H9 (cell line): ENCODE data around the gene S1PR5. TPM values are rescaled to one million over a fixed set of nuclear protein-coding genes. Genes with fewer than 3 reads are reported as not detected.

ENCODE experiments used
- DNase-seq: peaks from one replicate; pipeline ENCODE4 v3.0.0-alpha.2; 2017
- H2AFZ ChIP-seq: one replicate; pipeline ENCODE4 v1.6.1; 2013; ENCODE audit warnings: mild to moderate bottlenecking, low read length, control low read depth, moderate library complexity
- H2AK5ac ChIP-seq: 2 replicates; pipeline ENCODE4 v1.6.1; 2013; ENCODE audit warnings: low read length, control low read depth, mixed read lengths; ENCODE audit not compliant: insufficient read length
- H2BK120ac ChIP-seq: one replicate; pipeline ENCODE4 v1.6.1; 2013; ENCODE audit warnings: low read depth, mild to moderate bottlenecking, low read length, control low read depth, inconsistent platforms; ENCODE audit not compliant: poor library complexity, severe bottlenecking
- H2BK12ac ChIP-seq: 2 replicates; pipeline ENCODE4 v1.6.1; 2013; ENCODE audit warnings: low read length, control low read depth, mixed read lengths, low read depth; ENCODE audit not compliant: insufficient read length
- H2BK15ac ChIP-seq: 2 replicates; pipeline ENCODE4 v1.6.1; 2013; ENCODE audit warnings: low read depth, low read length, control low read depth
- H2BK20ac ChIP-seq: one replicate; pipeline ENCODE4 v1.6.1; 2013; ENCODE audit warnings: low read depth, mild to moderate bottlenecking, low read length, control low read depth, inconsistent platforms; ENCODE audit not compliant: poor library complexity, severe bottlenecking
- H2BK5ac ChIP-seq: 2 replicates; pipeline ENCODE4 v1.6.1; 2013; ENCODE audit warnings: low read length, control low read depth, mixed read lengths; ENCODE audit not compliant: insufficient read length
- H3K14ac ChIP-seq: 2 replicates; pipeline ENCODE4 v1.6.1; 2013; ENCODE audit warnings: low read length, control low read depth; ENCODE audit not compliant: insufficient read depth
- H3K18ac ChIP-seq: 2 replicates; pipeline ENCODE4 v1.6.1; 2013; ENCODE audit warnings: low read depth, mild to moderate bottlenecking, mixed read lengths, low read length, control low read depth; ENCODE audit not compliant: insufficient read length
- H3K23ac ChIP-seq: 2 replicates; pipeline ENCODE4 v1.6.1; 2013; ENCODE audit warnings: low read length, control low read depth, mixed read lengths, low read depth; ENCODE audit not compliant: insufficient read length
- H3K23me2 ChIP-seq: 2 replicates; pipeline ENCODE4 v1.6.1; 2013; ENCODE audit warnings: low read depth, mild to moderate bottlenecking, mixed read lengths, low read length, control low read depth; ENCODE audit not compliant: insufficient read length, poor library complexity, severe bottlenecking
- H3K27ac ChIP-seq: 2 replicates; pipeline ENCODE4 v1.5.1; 2013; ENCODE audit warnings: low read length, control low read depth, mixed read lengths, low read depth; ENCODE audit not compliant: insufficient read length
- H3K27me3 ChIP-seq: 2 replicates; pipeline ENCODE4 v1.6.1; 2013; ENCODE audit warnings: low read length, control low read depth, inconsistent platforms; ENCODE audit not compliant: insufficient read depth
- H3K4ac ChIP-seq: 2 replicates; pipeline ENCODE4 v1.6.1; 2013; ENCODE audit warnings: low read depth, mild to moderate bottlenecking, control low read depth, inconsistent platforms, low read length, moderate library complexity
- H3K4me1 ChIP-seq: 2 replicates; pipeline ENCODE4 v1.6.1; 2013; ENCODE audit warnings: low read length, control low read depth, inconsistent platforms; ENCODE audit not compliant: insufficient read depth
- H3K4me2 ChIP-seq: 2 replicates; pipeline ENCODE4 v1.6.1; 2013; ENCODE audit warnings: low read length, control low read depth, mixed read lengths; ENCODE audit not compliant: insufficient read length, insufficient read depth
- H3K56ac ChIP-seq: 2 replicates; pipeline ENCODE4 v1.6.1; 2013; ENCODE audit warnings: low read depth, mild to moderate bottlenecking, mixed read lengths, low read length, control low read depth; ENCODE audit not compliant: insufficient read length
- H3K79me1 ChIP-seq: 2 replicates; pipeline ENCODE4 v1.6.1; 2013; ENCODE audit warnings: low read depth, mild to moderate bottlenecking, moderate library complexity, low read length, control low read depth, inconsistent platforms; ENCODE audit not compliant: insufficient read depth, poor library complexity, severe bottlenecking
- H3K79me2 ChIP-seq: 2 replicates; pipeline ENCODE4 v1.6.1; 2013; ENCODE audit warnings: low read length, control low read depth, inconsistent platforms; ENCODE audit not compliant: insufficient read depth
- H3K9ac ChIP-seq: 2 replicates; pipeline ENCODE4 v1.6.1; 2013; ENCODE audit warnings: low read length, control low read depth, mixed read lengths; ENCODE audit not compliant: insufficient read length; ENCODE audit errors: extremely low read depth
- H3K9me3 ChIP-seq: one replicate; pipeline ENCODE4 v1.6.1; 2013; ENCODE audit warnings: low read depth, low read length, inconsistent platforms; ENCODE audit not compliant: control insufficient read depth
- H3T11ph ChIP-seq: one replicate; pipeline ENCODE4 v1.6.1; 2013; ENCODE audit warnings: mild to moderate bottlenecking, low read length, control low read depth, inconsistent platforms
- H4K20me1 ChIP-seq: one replicate; pipeline ENCODE4 v1.6.1; 2013; ENCODE audit not compliant: control insufficient read depth, insufficient read length, insufficient read depth
- H4K5ac ChIP-seq: 2 replicates; pipeline ENCODE4 v1.6.1; 2013; ENCODE audit warnings: low read depth, mild to moderate bottlenecking, mixed read lengths, low read length, control low read depth; ENCODE audit not compliant: insufficient read length
- H4K8ac ChIP-seq: replicated peaks from 2 replicates; pipeline ENCODE4 v1.6.1; 2013; ENCODE audit warnings: low read length, control low read depth, mixed read lengths, low read depth; ENCODE audit not compliant: insufficient read length
- H4K91ac ChIP-seq: 2 replicates; pipeline ENCODE4 v1.6.1; 2013; ENCODE audit warnings: low read depth, mild to moderate bottlenecking, moderate library complexity, mixed read lengths, low read length, control low read depth; ENCODE audit not compliant: insufficient read length
- H3K27ac Mint-ChIP-seq, 3 experiments: 2 replicates in 2 of 3; 3 replicates in 1 of 3; pipeline ENCODE4 v1.8.0; 2020 to 2021; ENCODE audit warnings: mixed read lengths in 3 of 3, mild to moderate bottlenecking in 1 of 3, moderate library complexity in 1 of 3
- H3K27me3 Mint-ChIP-seq: 2 replicates; pipeline ENCODE4 v1.8.0; 2021; ENCODE audit warnings: low read depth, mild to moderate bottlenecking, moderate library complexity, mixed read lengths
- H3K36me3 Mint-ChIP-seq, 3 experiments: 2 replicates in 2 of 3; 3 replicates in 1 of 3; pipeline ENCODE4 v1.8.0; 2020 to 2021; ENCODE audit warnings: low read depth in 3 of 3, mixed read lengths in 3 of 3; ENCODE audit not compliant: insufficient read depth in 1 of 3
- H3K4me1 Mint-ChIP-seq, 2 experiments: 2 replicates each; pipeline ENCODE4 v1.8.0; 2020; ENCODE audit warnings: mixed read lengths in 2 of 2
- H3K4me3 Mint-ChIP-seq, 2 experiments: 2 replicates in 1 of 2; 3 replicates in 1 of 2; pipeline ENCODE4 v1.8.0; 2020 to 2021; ENCODE audit warnings: mild to moderate bottlenecking in 2 of 2, mixed read lengths in 2 of 2, moderate library complexity in 1 of 2
- H3K9me3 Mint-ChIP-seq, 2 experiments: 2 replicates in 1 of 2; 3 replicates in 1 of 2; pipeline ENCODE4 v1.8.0; 2020; ENCODE audit warnings: mild to moderate bottlenecking in 2 of 2, mixed read lengths in 2 of 2, moderate library complexity in 1 of 2
- CTCF ChIP-seq: fragments of 200-600 bp; sonication (generic); conservative IDR thresholded peaks from 3 replicates; pipeline ENCODE4 v1.8.0; 2021; ENCODE audit warnings: antibody characterized with exemption, mild to moderate bottlenecking
- WGBS: extraction: QIAGEN DNeasy Blood & Tissue Kit; methylation state at CpG from one replicate; pipeline ENCODE4 v1.1.7; 2013; ENCODE audit warnings: missing lambda C conversion rate, low lambda C conversion rate, mixed read lengths; ENCODE audit not compliant: insufficient read length; ENCODE audit errors: extremely low coverage; 5-methylcytosine and 5-hydroxymethylcytosine counted together
- long read RNA-seq: library from polyadenylated mRNA; unstranded; transcript quantifications from one replicate; pipeline ENCODE4 v2.0.0, GENCODE V29; 2020
- total RNA-seq: library from RNA; stranded (reverse); gene quantifications from 2 replicates; pipeline ENCODE4 v1.2.1, GENCODE V29; 2021

Gene S1PR5, protein sequence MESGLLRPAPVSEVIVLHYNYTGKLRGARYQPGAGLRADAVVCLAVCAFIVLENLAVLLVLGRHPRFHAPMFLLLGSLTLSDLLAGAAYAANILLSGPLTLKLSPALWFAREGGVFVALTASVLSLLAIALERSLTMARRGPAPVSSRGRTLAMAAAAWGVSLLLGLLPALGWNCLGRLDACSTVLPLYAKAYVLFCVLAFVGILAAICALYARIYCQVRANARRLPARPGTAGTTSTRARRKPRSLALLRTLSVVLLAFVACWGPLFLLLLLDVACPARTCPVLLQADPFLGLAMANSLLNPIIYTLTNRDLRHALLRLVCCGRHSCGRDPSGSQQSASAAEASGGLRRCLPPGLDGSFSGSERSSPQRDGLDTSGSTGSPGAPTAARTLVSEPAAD
- 7.1 and 8.1 TPM in 2 replicates for total RNA-seq
- long read RNA-seq, transcript S1PR5-201 (2 exons, 2,341 nt): minor isoform, 19 of 76 reads
- long read RNA-seq, transcript S1PR5-202 (2 exons, 2,191 nt): major isoform, 46 of 76 reads
- long read RNA-seq, partial matches to known transcripts: 10 of 76 reads
- long read RNA-seq, other reads (novel, unspliced or antisense): 1 of 76 reads

DNA sequence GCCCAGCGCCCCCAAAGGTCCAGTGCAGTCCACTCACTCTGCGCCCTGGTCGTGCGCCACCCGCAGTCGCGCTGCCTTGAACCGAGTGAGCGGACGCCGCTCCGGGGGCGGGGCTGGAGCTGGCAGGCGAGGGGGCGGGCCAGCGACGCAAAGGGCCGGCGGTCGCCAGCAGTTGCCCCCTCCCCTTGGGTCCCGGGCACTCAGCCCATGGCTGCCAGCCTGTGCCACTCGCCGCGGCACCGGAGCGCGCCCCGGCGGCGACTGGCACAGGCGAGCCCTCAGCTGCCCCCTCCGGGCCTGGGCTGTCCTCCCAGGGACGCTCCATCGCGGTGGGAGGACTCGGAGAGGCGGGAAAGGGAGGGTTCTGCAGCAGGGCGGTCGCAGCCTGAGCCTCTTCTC is at the start of gene S1PR5:
S1PR5 (minus strand) TSS at position 87 of the 399 bp plus-strand sequence. CDS start 2,436 bp downstream, outside the sequence.
- no peak within 1 kb of the TSS for H3T11ph ChIP-seq
- H3K9me3 Mint-ChIP-seq: no peaks in the 10 kb centered on the region; a peak in 1 of 5 replicates
- H3K27ac Mint-ChIP-seq: peak within 1 kb of the TSS in 1 of 3 experiments; percentile 86; a peak in 2 of 7 replicates
- H3K27me3 Mint-ChIP-seq: peaks cover 20% of the 10 kb centered on the region
- H3K4ac ChIP-seq: no peak within 1 kb of the TSS
- TF ChIP-seq CTCF: no peak
- no peak within 1 kb of the TSS for H3K56ac ChIP-seq
- no peak within 1 kb of the TSS; the same call in 1 of the 2 replicates for H3K14ac ChIP-seq
- no peak within 1 kb of the TSS for H3K27ac ChIP-seq
- no peaks in the 10 kb centered on the region; the same call in 1 of the 2 replicates for H3K4me1 ChIP-seq
- H4K20me1 ChIP-seq: no peaks in the 10 kb centered on the region
- no peaks in the 10 kb centered on the region for H3K79me2 ChIP-seq
- peaks cover 19% of the 10 kb centered on the region for H3K23me2 ChIP-seq
- H3K9me3 ChIP-seq: no peaks in the 10 kb centered on the region
- H4K5ac ChIP-seq: no peak within 1 kb of the TSS
- no peak within 1 kb of the TSS for H2BK20ac ChIP-seq
- peak within 1 kb of the TSS; percentile 79 for H3K4me2 ChIP-seq
- DNase-seq: peak; percentile 75
- no peak within 1 kb of the TSS for H2BK12ac ChIP-seq
- H2AK5ac ChIP-seq: no peak within 1 kb of the TSS
- no peaks in the 10 kb centered on the region for H3K79me1 ChIP-seq
- H3K27me3 ChIP-seq: peaks cover 7% of the 10 kb centered on the region; the same call in 1 of the 2 replicates
- H3K9ac ChIP-seq: no peak within 1 kb of the TSS
- no peak within 1 kb of the TSS for H2BK5ac ChIP-seq
- H4K8ac ChIP-seq: no peak within 1 kb of the TSS
- H3K36me3 Mint-ChIP-seq: peaks cover 7 to 10% (median 8%) of the 10 kb centered on the region in 3 experiments; a peak in 6 of 7 replicates
- no peak within 1 kb of the TSS for H2BK120ac ChIP-seq
- H2BK15ac ChIP-seq: no peak within 1 kb of the TSS
- no peak within 1 kb of the TSS for H3K18ac ChIP-seq
- H3K4me3 Mint-ChIP-seq: peak within 1 kb of the TSS; percentile 75 to 87
- WGBS: no CpG with 5 or more reads among the region's 39 CpGs
- no peak within 1 kb of the TSS for H3K23ac ChIP-seq
- H4K91ac ChIP-seq: no peak within 1 kb of the TSS
- H2AFZ ChIP-seq: peak within 1 kb of the TSS; percentile 27
- H3K4me1 Mint-ChIP-seq: peaks cover 19 to 29% of the 10 kb centered on the region in 2 experiments
